Measurements from ENCODE around the gene CERS6.

Gene CERS6

GRCh38 chr2:168568476-168569267, 112.6 kb downstream of the CERS6 start:
- DNase-seq (ENCODE audit: low spot score): no peak

GRCh38 chr2:168571061-168571460, 115.0 kb downstream of the CERS6 start:
- no peak for DNase-seq (ENCODE audit: low spot score)

- no peak for DNase-seq (ENCODE audit: low spot score)
These were observed 117.2 kb downstream of the CERS6 start for GRCh38 chr2:168573128-168573903.

GRCh38 chr2:168574856-168575630, 119.0 kb downstream of the CERS6 start:
- DNase-seq (ENCODE audit: low spot score): peak; percentile 33

GRCh38 chr2:168577885-168578284, 121.8 kb downstream of the CERS6 start:
- DNase-seq (ENCODE audit: low spot score): no peak

GRCh38 chr2:168583064-168583709, 127.1 kb downstream of the CERS6 start:
- DNase-seq (ENCODE audit: low spot score): no peak

GRCh38 chr2:168583710-168584521, 127.8 kb downstream of the CERS6 start:
- DNase-seq (ENCODE audit: low spot score): no peak

- DNase-seq (ENCODE audit: low spot score): no peak
These were observed 128.8 kb downstream of the CERS6 start for GRCh38 chr2:168584911-168585310.

GRCh38 chr2:168585700-168586099, 129.6 kb downstream of the CERS6 start:
- DNase-seq (ENCODE audit: low spot score): no peak

- no peak for DNase-seq (ENCODE audit: low spot score)
These were observed 131.2 kb downstream of the CERS6 start for GRCh38 chr2:168587307-168587706.

GRCh38 chr2:168589236-168590211, 133.5 kb downstream of the CERS6 start:
- DNase-seq (ENCODE audit: low spot score): no peak

- no peak for DNase-seq (ENCODE audit: low spot score)
These were observed 136.2 kb downstream of the CERS6 start for GRCh38 chr2:168592181-168592831.

- DNase-seq (ENCODE audit: low spot score): no peak
These were observed 137.6 kb downstream of the CERS6 start for GRCh38 chr2:168593713-168594112.

- DNase-seq (ENCODE audit: low spot score): no peak
These were observed 138.7 kb downstream of the CERS6 start for GRCh38 chr2:168594778-168595177.

GRCh38 chr2:168596881-168597655, 141.0 kb downstream of the CERS6 start:
- no peak for DNase-seq (ENCODE audit: low spot score)

GRCh38 chr2:168599738-168600137, 143.7 kb downstream of the CERS6 start:
- DNase-seq (ENCODE audit: low spot score): no peak

- DNase-seq (ENCODE audit: low spot score): no peak
These were observed 144.9 kb downstream of the CERS6 start for GRCh38 chr2:168600949-168601348.

GRCh38 chr2:168601741-168602140, 145.7 kb downstream of the CERS6 start:
- DNase-seq (ENCODE audit: low spot score): no peak

- no peak for DNase-seq (ENCODE audit: low spot score)
These were observed 146.3 kb downstream of the CERS6 start for GRCh38 chr2:168602379-168602778.

Measured in iPS-NIHi11 (cell line).